HCT116 (cell line): ENCODE data around the gene DPH3. TPM values are rescaled to one million over a fixed set of nuclear protein-coding genes. Genes with fewer than 3 reads are reported as not detected.

Experiments
- ATAC-seq: fragments of 200-7000 bp; cut with Tn5 transposase; 2 replicates; pipeline ENCODE4 v1.9.1; 2020; ENCODE audit warnings: mild to moderate bottlenecking, moderate library complexity
- BruUV-seq: library from RNA; stranded (reverse); fragments of 400-500 nt; replicated peaks from 2 replicates; lab custom pipeline; 2021; lab: Mats Ljungman, UMichigan
- CTCF ChIA-PET: fragments of 300-600 bp; sonication (Branson Sonifier 250); formaldehyde crosslinking; loops from one replicate; lab custom pipeline; 2021; ENCODE audit warnings: antibody characterized with exemption; lab: Charles Lee
- POLR2A ChIA-PET: fragments of 300-600, 350-600 bp; sonication (Branson Sonifier 250); formaldehyde crosslinking; loops from one replicate; lab custom pipeline; 2021; ENCODE audit warnings: antibody characterized with exemption; lab: Charles Lee
- RAD21 ChIA-PET, 2 experiments: fragments of 300-600 bp; sonication (Branson Sonifier 250); formaldehyde crosslinking; loops; one replicate each; lab custom pipeline; 2023; ENCODE audit warnings: low total read pairs in 2 of 2; ENCODE audit not compliant: uncharacterized antibody in 2 of 2, unreplicated experiment in 2 of 2, low non-redundant PET in 1 of 2; lab: Charles Lee
- DNase-seq: peaks from one replicate; pipeline ENCODE4 v3.0.0-alpha.2; 2010; ENCODE audit warnings: low read depth, low spot score
- H2AFZ ChIP-seq: fragments of 200-600 bp; shearing (Covaris generic), sonication (generic); 2 replicates; pipeline ENCODE4 v1.6.1; 2017; ENCODE audit warnings: low read depth, mixed run types, mixed read lengths, antibody characterized with exemption, low read length; ENCODE audit not compliant: poor library complexity, severe bottlenecking
- H3K27ac ChIP-seq: 2 replicates; pipeline ENCODE4 v1.5.1; 2012; ENCODE audit warnings: low read depth, low read length
- H3K27me3 ChIP-seq: fragments of 200-600 bp; sonication (generic); 2 replicates; pipeline ENCODE4 v1.6.1; 2016; ENCODE audit warnings: mixed run types, low read length, mixed read lengths; ENCODE audit not compliant: insufficient read depth
- H3K36me3 ChIP-seq, 2 experiments: fragments of 200-500 bp in 1 of 2; fragments of 200-600 bp in 1 of 2; sonication (Bioruptor generic) in 1 of 2; sonication (generic) in 1 of 2; 2 replicates each; pipeline versions ENCODE4 v1.5.1 to v1.6.1; 2014 to 2016; ENCODE audit warnings: low read length in 2 of 2, inconsistent platforms in 1 of 2, mixed read lengths in 1 of 2, mixed run types in 1 of 2; ENCODE audit not compliant: insufficient read depth in 2 of 2, control insufficient read depth in 1 of 2
- H3K4me1 ChIP-seq, 2 experiments: fragments of 200-600 bp in 1 of 2; sonication (generic) in 1 of 2; 2 replicates each; pipeline versions ENCODE4 v1.5.1 to v1.6.1; 2012 to 2017; ENCODE audit warnings: low read length in 2 of 2, inconsistent platforms in 1 of 2, mild to moderate bottlenecking in 1 of 2, mixed read lengths in 1 of 2, mixed run types in 1 of 2, moderate library complexity in 1 of 2; ENCODE audit not compliant: insufficient read depth in 2 of 2, control insufficient read depth in 1 of 2
- H3K4me2 ChIP-seq: fragments of 200-600 bp; sonication (generic); 2 replicates; pipeline ENCODE4 v1.6.1; 2017; ENCODE audit warnings: mixed run types, low read length, mixed read lengths
- H3K4me3 ChIP-seq, 2 experiments: fragments of 200-600 bp in 1 of 2; sonication (generic) in 1 of 2; replicated peaks in 1 of 2; 2 replicates each; pipeline ENCODE4 v1.5.1; 2011 to 2016; ENCODE audit warnings: low read length in 2 of 2, control low read depth in 1 of 2, low read depth in 1 of 2, mild to moderate bottlenecking in 1 of 2, mixed read lengths in 1 of 2, mixed run types in 1 of 2
- H3K79me2 ChIP-seq: fragments of 200-600 bp; sonication (generic); 2 replicates; pipeline ENCODE4 v1.6.1; 2017; ENCODE audit warnings: mild to moderate bottlenecking, mixed run types, low read length, moderate library complexity, mixed read lengths; ENCODE audit not compliant: insufficient read depth
- H3K9ac ChIP-seq: fragments of 200-600 bp; sonication (generic); 2 replicates; pipeline ENCODE4 v1.6.1; 2016; ENCODE audit warnings: low read length, mixed read lengths
- H3K9me2 ChIP-seq: fragments of 200-600 bp; sonication (generic), shearing (Covaris generic); 2 replicates; pipeline ENCODE4 v1.6.1; 2017; ENCODE audit warnings: mixed run types, mild to moderate bottlenecking, moderate library complexity; ENCODE audit not compliant: insufficient read depth
- H3K9me3 ChIP-seq, 2 experiments: fragments of 200-500 bp in 1 of 2; fragments of 200-600 bp in 1 of 2; sonication (Bioruptor generic) in 1 of 2; sonication (generic) in 1 of 2; 2 replicates each; pipeline ENCODE4 v1.6.1; 2014 to 2017; ENCODE audit warnings: low read length in 2 of 2, mixed read lengths in 2 of 2, inconsistent platforms in 1 of 2, low read depth in 1 of 2, mild to moderate bottlenecking in 1 of 2, mixed run types in 1 of 2, moderate library complexity in 1 of 2; ENCODE audit not compliant: control insufficient read depth in 1 of 2, insufficient read depth in 1 of 2
- H4K20me1 ChIP-seq: fragments of 200-600 bp; sonication (generic), shearing (Covaris generic); 2 replicates; pipeline ENCODE4 v1.6.1; 2017; ENCODE audit warnings: mixed run types, mild to moderate bottlenecking, moderate library complexity; ENCODE audit not compliant: insufficient read depth
- CBX3 ChIP-seq: IDR thresholded peaks from 2 replicates; pipeline ENCODE4 v1.6.1; 2012; ENCODE audit warnings: low read depth
- EGR1 ChIP-seq: IDR thresholded peaks from 2 replicates; pipeline ENCODE4 v1.6.1; 2012; ENCODE audit warnings: low read depth
- ELF1 ChIP-seq: IDR thresholded peaks from 2 replicates; pipeline ENCODE4 v1.6.1; 2012; ENCODE audit warnings: low read depth, borderline replicate concordance
- EZH2phosphoT487 ChIP-seq: fragments of 200-600 bp; IDR thresholded peaks from 2 replicates; pipeline ENCODE4 v1.6.1; 2018; ENCODE audit warnings: antibody characterized with exemption, borderline replicate concordance
- POLR2A ChIP-seq: IDR thresholded peaks from 2 replicates; pipeline ENCODE4 v1.7.0; 2011; ENCODE audit warnings: borderline replicate concordance; ENCODE audit not compliant: insufficient read depth, insufficient read length; ENCODE audit errors: extremely low read depth
- POLR2AphosphoS5 ChIP-seq: IDR thresholded peaks from 2 replicates; pipeline ENCODE4 v1.6.1; 2011; ENCODE audit warnings: mild to moderate bottlenecking, low read depth, low read length, moderate library complexity
- SRF ChIP-seq: IDR thresholded peaks from 2 replicates; pipeline ENCODE4 v1.6.1; 2012; ENCODE audit warnings: low read depth
- TCF7L2 ChIP-seq: IDR thresholded peaks from 2 replicates; pipeline ENCODE4 v1.7.0; 2011; ENCODE audit warnings: borderline replicate concordance, inconsistent platforms; ENCODE audit not compliant: insufficient read depth, insufficient read length; ENCODE audit errors: extremely low read depth
- intact Hi-C: fragments of 100-400 bp; cut with micrococcal nuclease; formaldehyde crosslinking; loops from 2 replicates; pipeline ENCODE4 v1.10.0; 2022
- total RNA-seq: library from RNA; stranded (reverse); gene quantifications from one replicate; pipeline ENCODE4 v1.2.1, GENCODE V29; 2021; ENCODE audit not compliant: unreplicated experiment
- TF ChIP-seq, protein P1 (sequence below): IDR thresholded peaks from 2 replicates; pipeline ENCODE4 v1.6.1; 2012
- TF ChIP-seq, protein P2 (sequence below): IDR thresholded peaks from 2 replicates; pipeline ENCODE4 v1.6.1; 2012; ENCODE audit warnings: low read depth

The DPH3 gene
- total RNA-seq, 1 experiment from 2014 or later: 13.8 TPM

DNA sequence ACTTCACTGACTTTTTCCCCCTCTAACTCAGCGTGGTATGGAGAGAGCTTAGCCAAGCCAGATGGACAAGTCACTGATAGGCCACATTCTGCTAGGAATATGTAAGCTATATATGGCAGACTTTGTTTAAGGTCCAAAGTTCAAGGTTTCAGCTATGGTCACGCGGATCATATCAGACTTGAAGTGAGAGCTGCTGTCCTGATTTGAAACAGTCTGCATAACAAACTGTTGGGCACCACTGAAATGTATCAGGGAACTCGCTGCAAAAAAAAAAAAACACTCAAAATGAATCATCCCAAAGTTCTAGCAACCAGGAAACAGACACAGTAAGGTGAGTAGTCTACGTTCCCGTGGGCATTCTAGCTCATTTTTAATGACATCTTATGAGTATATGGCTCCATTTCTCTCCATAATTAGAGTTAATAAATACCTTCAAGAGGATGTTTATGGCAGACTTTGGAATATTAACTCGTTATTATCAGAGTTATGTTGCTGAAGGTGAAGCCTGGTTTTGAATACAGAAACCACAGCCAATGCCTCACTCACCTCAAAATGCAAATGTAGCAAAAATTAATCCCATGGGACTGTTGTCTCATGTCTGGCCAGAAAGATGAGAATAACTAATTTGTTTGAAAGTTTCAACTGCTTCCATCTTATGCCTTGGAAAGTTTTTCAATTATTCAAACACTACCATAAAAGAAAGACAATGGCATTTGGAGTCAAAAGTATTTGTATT is 12.3 kb downstream of the DPH3 start:
- no peak for DNase-seq
- TF ChIP-seq TCF7L2: no peak
- TF ChIP-seq ELF1: no peak
- TF ChIP-seq, protein P1, sequence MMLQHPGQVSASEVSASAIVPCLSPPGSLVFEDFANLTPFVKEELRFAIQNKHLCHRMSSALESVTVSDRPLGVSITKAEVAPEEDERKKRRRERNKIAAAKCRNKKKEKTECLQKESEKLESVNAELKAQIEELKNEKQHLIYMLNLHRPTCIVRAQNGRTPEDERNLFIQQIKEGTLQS: no peak
- no peak for TF ChIP-seq POLR2A
- no peak for TF ChIP-seq EGR1
- TF ChIP-seq CBX3: no peak
- TF ChIP-seq, protein P2, sequence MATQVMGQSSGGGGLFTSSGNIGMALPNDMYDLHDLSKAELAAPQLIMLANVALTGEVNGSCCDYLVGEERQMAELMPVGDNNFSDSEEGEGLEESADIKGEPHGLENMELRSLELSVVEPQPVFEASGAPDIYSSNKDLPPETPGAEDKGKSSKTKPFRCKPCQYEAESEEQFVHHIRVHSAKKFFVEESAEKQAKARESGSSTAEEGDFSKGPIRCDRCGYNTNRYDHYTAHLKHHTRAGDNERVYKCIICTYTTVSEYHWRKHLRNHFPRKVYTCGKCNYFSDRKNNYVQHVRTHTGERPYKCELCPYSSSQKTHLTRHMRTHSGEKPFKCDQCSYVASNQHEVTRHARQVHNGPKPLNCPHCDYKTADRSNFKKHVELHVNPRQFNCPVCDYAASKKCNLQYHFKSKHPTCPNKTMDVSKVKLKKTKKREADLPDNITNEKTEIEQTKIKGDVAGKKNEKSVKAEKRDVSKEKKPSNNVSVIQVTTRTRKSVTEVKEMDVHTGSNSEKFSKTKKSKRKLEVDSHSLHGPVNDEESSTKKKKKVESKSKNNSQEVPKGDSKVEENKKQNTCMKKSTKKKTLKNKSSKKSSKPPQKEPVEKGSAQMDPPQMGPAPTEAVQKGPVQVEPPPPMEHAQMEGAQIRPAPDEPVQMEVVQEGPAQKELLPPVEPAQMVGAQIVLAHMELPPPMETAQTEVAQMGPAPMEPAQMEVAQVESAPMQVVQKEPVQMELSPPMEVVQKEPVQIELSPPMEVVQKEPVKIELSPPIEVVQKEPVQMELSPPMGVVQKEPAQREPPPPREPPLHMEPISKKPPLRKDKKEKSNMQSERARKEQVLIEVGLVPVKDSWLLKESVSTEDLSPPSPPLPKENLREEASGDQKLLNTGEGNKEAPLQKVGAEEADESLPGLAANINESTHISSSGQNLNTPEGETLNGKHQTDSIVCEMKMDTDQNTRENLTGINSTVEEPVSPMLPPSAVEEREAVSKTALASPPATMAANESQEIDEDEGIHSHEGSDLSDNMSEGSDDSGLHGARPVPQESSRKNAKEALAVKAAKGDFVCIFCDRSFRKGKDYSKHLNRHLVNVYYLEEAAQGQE: no peak
- TF ChIP-seq SRF: no peak
- TF ChIP-seq POLR2AphosphoS5: no peak
- TF ChIP-seq EZH2phosphoT487: no peak
- RAD21 ChIA-PET: no interaction called here

More for the DNA sequence above, 12.3 kb downstream of the DPH3 start:
- BruUV-seq: no TSS peak
- Histone ChIP-seq H3K27ac (no peak overlapping the region), H3K9ac (no peak overlapping the region), H3K36me3 (no peaks in the 10 kb centered on the region), H3K9me2 (no peaks in the 10 kb centered on the region), H3K79me2 (no peaks in the 10 kb centered on the region), H3K4me1 (peaks cover 0 to 4% of the 10 kb centered on the region in 2 experiments; a peak in 1 of 4 replicates), H3K27me3 (no peaks in the 10 kb centered on the region), H3K9me3 (no peaks in the 10 kb centered on the region), H3K4me2 (no peak overlapping the region), H4K20me1 (no peaks in the 10 kb centered on the region), H2AFZ (no peak overlapping the region), H3K4me3 (no peak overlapping the region)
- POLR2A ChIA-PET: no interaction called here
- CTCF ChIA-PET: no interaction called here
- intact Hi-C loops: no loop called here
- no peak for ATAC-seq
